Fibroblast of villous mesenchyme (primary cell): ENCODE results near the gene SDCBP2. TPM values are rescaled to one million over a fixed set of nuclear protein-coding genes. Genes with fewer than 3 reads are reported as not detected.

Experiments
- DNase-seq: peaks from one replicate; pipeline ENCODE4 v3.0.0-alpha.2; 2010; ENCODE audit warnings: low read depth
- H3K4me3 ChIP-seq: 2 replicates; pipeline ENCODE4 v1.5.1; 2011; ENCODE audit warnings: low read depth, mild to moderate bottlenecking, low read length
- CTCF ChIP-seq: IDR thresholded peaks from 2 replicates; pipeline ENCODE4 v1.5.1; 2012; ENCODE audit warnings: low read depth, mild to moderate bottlenecking, low read length; ENCODE audit not compliant: insufficient read depth
- total RNA-seq: library from RNA; depleted of rRNA; stranded (reverse); fragments of >200 nt; gene quantifications from 2 replicates; pipeline ENCODE4 v1.2.3, GENCODE V29; 2012

Gene SDCBP2
- total RNA-seq, 1 donor: 0.43 TPM

GRCh38 chr20:1324598-1325172 lies 4.3 kb downstream of the SDCBP2 start:
- TF ChIP-seq CTCF: no peak
- peak overlapping the region; percentile 86 for H3K4me3 ChIP-seq

GRCh38 chr20:1323830-1324597 lies 4.9 kb downstream of the SDCBP2 start:
- peak; percentile 22 for DNase-seq
- no peak overlapping the region for H3K4me3 ChIP-seq
- no peak for TF ChIP-seq CTCF

More at GRCh38 chr20:1324598-1325172, 4.3 kb downstream of the SDCBP2 start:
- DNase-seq: peak; percentile 89

- TF ChIP-seq CTCF: no peak
- no peak overlapping the region for H3K4me3 ChIP-seq
- no peak for DNase-seq
These were observed 5.7 kb downstream of the SDCBP2 start for GRCh38 chr20:1323256-1323655.

- no peak for TF ChIP-seq CTCF
- no peak overlapping the region for H3K4me3 ChIP-seq
- peak; percentile 98 for DNase-seq
These were observed 6.3 kb downstream of the SDCBP2 start for GRCh38 chr20:1322511-1323245.

GRCh38 chr20:1321654-1321939 lies 7.3 kb downstream of the SDCBP2 start:
- H3K4me3 ChIP-seq: no peak overlapping the region
- no peak for DNase-seq
- TF ChIP-seq CTCF: no peak

GRCh38 chr20:1320902-1321653 lies 7.9 kb downstream of the SDCBP2 start:
- TF ChIP-seq CTCF: no peak
- DNase-seq: no peak
- no peak overlapping the region for H3K4me3 ChIP-seq
